OCI-LY1 (cell line): ENCODE data around the gene IDUA.

Experiments used
- CTCF ChIP-seq: fragments of 200-600 bp; sonication (generic), shearing (Covaris generic); IDR thresholded peaks from 2 replicates; pipeline ENCODE4 v1.5.1; 2017; ENCODE audit warnings: mild to moderate bottlenecking, antibody characterized with exemption, low read length, moderate library complexity, mixed read lengths
- EZH2 ChIP-seq: fragments of 200-600 bp; sonication (generic), shearing (Covaris generic); IDR thresholded peaks from 2 replicates; pipeline ENCODE4 v1.8.0; 2017; ENCODE audit warnings: borderline replicate concordance, mixed run types, mild to moderate bottlenecking, antibody characterized with exemption, low read length, moderate library complexity, mixed read lengths

- TF ChIP-seq CTCF (no peak), EZH2 (no peak)
Observed at GRCh38 chr4:963276-964225, 23.3 kb upstream of the IDUA start.
